Neural cell (in vitro differentiated cells): ENCODE results near the gene KNOP1.

Source experiments
- CTCF ChIP-seq: fragments of 450-650 bp; IDR thresholded peaks from 2 replicates; pipeline ENCODE4 v1.5.1; 2014; ENCODE audit warnings: antibody characterized with exemption, mild to moderate bottlenecking, moderate library complexity; ENCODE audit not compliant: poor library complexity, severe bottlenecking
- EP300 ChIP-seq: fragments of 450-650 bp; conservative IDR thresholded peaks from 2 replicates; pipeline ENCODE4 v1.6.1; 2014; ENCODE audit warnings: antibody characterized with exemption, mild to moderate bottlenecking, moderate library complexity; ENCODE audit not compliant: poor library complexity, severe bottlenecking
- EZH2 ChIP-seq: fragments of 200-600, 300-800 bp; shearing (Covaris generic), sonication (generic); IDR thresholded peaks from 2 replicates; pipeline ENCODE4 v1.6.1; 2014; ENCODE audit warnings: antibody characterized with exemption, low read length, borderline replicate concordance, mild to moderate bottlenecking; ENCODE audit not compliant: insufficient read depth, poor library complexity, severe bottlenecking
- SMC3 ChIP-seq: fragments of 450-650 bp; conservative IDR thresholded peaks from 2 replicates; pipeline ENCODE4 v1.6.1; 2014; ENCODE audit warnings: antibody characterized with exemption, mild to moderate bottlenecking, moderate library complexity; ENCODE audit not compliant: poor library complexity

GRCh38 chr16:19733551-19733950 is 15.5 kb upstream of the KNOP1 start:
- TF ChIP-seq EP300 = no peak
- TF ChIP-seq CTCF = no peak
- TF ChIP-seq SMC3 = no peak
- no peak for TF ChIP-seq EZH2
